ENCODE measurements around the gene RNF126.

RNF126 gene

GRCh38 chr19:686589-687297, 23.7 kb upstream of the RNF126 start:
- Histone ChIP-seq H3K9me3 (peaks cover 7% of the 10 kb centered on the region; the same call in 1 of the 2 replicates), H3K27ac (no peak overlapping the region), H3K4me3 (no peak overlapping the region), H3K27me3 (no peaks in the 10 kb centered on the region), H3K36me3 (no peaks in the 10 kb centered on the region), H3K4me2 (no peak overlapping the region), H3K4me1 (peaks cover 11% of the 10 kb centered on the region), H4K20me1 (no peaks in the 10 kb centered on the region), H3K9ac (no peak overlapping the region)
- TF ChIP-seq Cebpa-rat (IDR thresholded peaks at IDR 0.05): no peak

- Histone ChIP-seq H3K4me1 (peaks cover 19% of the 10 kb centered on the region), H3K4me2 (peak overlapping the region; percentile 66), H3K27ac (no peak overlapping the region), H3K27me3 (no peaks in the 10 kb centered on the region), H3K36me3 (no peaks in the 10 kb centered on the region), H3K9ac (no peak overlapping the region), H4K20me1 (no peaks in the 10 kb centered on the region), H3K4me3 (no peak overlapping the region), H3K9me3 (peaks cover 7% of the 10 kb centered on the region; the same call in 1 of the 2 replicates)
- TF ChIP-seq Cebpa-rat (IDR thresholded peaks at IDR 0.05): no peak
Measured at GRCh38 chr19:685454-685931, 22.5 kb upstream of the RNF126 start.

- H3K9ac ChIP-seq: no peak overlapping the region
- TF ChIP-seq Cebpa-rat (IDR thresholded peaks at IDR 0.05): no peak
Measured at GRCh38 chr19:682678-683320, 19.8 kb upstream of the RNF126 start.

DNA sequence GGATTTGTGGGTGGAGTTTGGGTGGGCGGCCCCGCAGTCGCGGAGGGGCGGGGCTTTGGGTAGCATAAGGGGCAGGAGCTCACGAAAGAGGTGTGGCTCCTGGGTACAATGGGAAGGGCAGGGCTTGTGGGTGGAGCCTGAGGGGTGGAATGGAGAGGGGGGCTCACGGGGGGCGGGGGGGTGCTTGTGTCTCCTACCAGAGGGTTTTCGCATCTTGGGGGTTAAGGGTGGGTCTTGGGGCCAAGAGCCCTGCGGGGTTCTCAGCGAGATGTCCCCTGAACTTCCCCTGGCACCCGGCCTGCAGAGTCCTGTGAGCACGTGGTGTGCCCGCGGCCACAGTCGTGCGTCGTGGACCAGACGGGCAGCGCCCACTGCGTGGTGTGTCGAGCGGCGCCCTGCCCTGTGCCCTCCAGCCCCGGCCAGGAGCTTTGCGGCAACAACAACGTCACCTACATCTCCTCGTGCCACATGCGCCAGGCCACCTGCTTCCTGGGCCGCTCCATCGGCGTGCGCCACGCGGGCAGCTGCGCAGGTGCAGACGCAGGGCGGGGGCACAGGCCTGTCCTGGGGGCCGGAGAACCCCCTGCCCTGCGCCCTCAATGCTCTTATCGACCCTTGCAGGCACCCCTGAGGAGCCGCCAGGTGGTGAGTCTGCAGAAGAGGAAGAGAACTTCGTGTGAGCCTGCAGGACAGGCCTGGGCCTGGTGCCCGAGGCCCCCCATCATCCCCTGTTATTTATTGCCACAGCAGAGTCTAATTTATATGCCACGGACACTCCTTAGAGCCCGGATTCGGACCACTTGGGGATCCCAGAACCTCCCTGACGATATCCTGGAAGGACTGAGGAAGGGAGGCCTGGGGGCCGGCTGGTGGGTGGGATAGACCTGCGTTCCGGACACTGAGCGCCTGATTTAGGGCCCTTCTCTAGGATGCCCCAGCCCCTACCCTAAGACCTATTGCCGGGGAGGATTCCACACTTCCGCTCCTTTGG, 18.3 kb upstream of the RNF126 start:
- no peak for TF ChIP-seq Cebpa-rat (IDR thresholded peaks at IDR 0.05)
- Histone ChIP-seq H3K27me3 (peaks cover 30% of the 10 kb centered on the region), H3K9ac (peak overlapping the region; percentile 66; the same call in 1 of the 2 replicates), H3K4me2 (peak overlapping the region; percentile 76), H3K27ac (peak overlapping the region; percentile 72), H3K9me3 (no peaks in the 10 kb centered on the region), H4K20me1 (peaks cover 22% of the 10 kb centered on the region), H3K36me3 (no peaks in the 10 kb centered on the region), H3K4me3 (peak overlapping the region; percentile 64), H3K4me1 (peaks cover 42% of the 10 kb centered on the region)

More at GRCh38 chr19:682678-683320, 19.8 kb upstream of the RNF126 start:
- peaks cover 35% of the 10 kb centered on the region for H3K4me1 ChIP-seq
- H3K27ac ChIP-seq: no peak overlapping the region; the same call in 1 of the 2 replicates
- H3K4me3 ChIP-seq: no peak overlapping the region
- H3K36me3 ChIP-seq: no peaks in the 10 kb centered on the region
- no peaks in the 10 kb centered on the region for H3K9me3 ChIP-seq
- no peak overlapping the region for H3K4me2 ChIP-seq
- H4K20me1 ChIP-seq: peaks cover 19% of the 10 kb centered on the region
- peaks cover 16% of the 10 kb centered on the region for H3K27me3 ChIP-seq

DNA sequence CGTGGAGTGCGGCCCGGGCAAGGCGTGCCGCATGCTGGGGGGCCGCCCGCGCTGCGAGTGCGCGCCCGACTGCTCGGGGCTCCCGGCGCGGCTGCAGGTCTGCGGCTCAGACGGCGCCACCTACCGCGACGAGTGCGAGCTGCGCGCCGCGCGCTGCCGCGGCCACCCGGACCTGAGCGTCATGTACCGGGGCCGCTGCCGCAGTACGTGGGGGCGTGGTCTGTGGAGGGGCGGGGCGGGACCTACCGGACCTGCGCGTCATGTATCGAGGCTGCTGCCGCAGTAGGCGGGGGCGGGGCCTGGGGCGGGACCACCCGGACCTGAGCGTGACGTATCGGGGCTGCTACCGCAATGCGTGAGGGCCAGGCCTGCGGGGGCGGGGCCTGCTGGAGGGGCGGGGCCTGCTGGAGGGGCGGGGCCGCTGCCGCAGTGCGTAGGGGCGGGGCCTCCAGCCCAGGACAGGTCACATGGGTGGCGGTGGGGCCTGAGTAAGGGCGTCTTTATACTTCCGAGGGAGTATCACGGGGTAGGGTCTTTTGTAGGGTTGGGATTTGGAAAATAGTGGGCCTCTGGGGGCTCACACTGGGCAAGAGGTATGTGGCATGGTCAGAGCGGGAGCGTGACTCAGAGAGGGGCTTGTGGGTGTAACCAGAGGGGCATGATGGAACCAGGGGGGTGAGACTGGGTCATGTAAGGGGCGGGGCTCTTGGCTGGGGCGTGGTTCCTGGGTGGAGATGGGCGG, 17.4 kb upstream of the RNF126 start:
- H3K9ac ChIP-seq: peak overlapping the region; percentile 90
- peak overlapping the region; percentile 86 for H3K4me3 ChIP-seq
- no peak for TF ChIP-seq Cebpa-rat (IDR thresholded peaks at IDR 0.05)

DNA sequence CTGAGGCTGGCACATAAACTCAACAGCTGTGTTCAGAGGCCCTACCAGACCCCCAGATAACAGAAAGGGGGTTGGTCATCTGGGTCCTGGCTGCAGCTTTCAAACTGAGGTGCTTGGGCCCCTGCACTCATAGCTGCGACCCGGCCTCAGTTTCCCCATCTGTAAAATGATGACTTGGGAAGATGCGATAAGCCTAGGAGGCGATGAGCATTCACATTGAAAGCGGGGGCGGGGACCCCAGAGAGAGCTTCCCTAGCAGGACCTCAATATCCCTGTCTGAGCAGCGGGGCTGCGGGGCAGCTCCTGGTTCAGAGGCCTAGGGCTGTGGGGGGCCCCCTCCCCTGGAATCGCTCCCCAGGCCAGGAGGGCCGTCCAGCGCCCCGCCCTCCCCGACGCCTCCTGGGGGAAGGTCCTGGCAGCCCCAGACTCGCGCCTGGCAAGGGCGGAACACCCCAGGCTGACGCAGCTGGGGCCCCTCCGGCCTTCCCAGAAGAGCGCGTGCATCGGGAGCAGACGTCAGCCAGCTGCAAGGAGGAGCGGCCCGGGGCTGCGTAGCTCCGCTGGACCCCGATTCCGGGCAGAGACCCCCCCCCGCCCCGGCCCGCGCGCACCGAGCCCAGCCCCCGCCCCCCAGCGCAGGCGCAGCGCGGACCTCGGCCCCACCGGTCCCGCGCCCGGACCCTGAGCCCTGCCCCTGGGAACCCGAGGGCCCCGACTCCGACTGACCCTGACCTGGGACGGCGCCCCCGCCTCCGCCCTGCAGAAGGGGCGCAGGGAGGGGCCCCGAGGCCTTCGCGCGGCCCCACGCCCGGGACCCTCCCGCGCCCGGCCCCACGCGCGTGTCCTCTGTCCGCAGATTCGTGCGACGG, 16.6 kb upstream of the RNF126 start:
- Histone ChIP-seq H3K27me3 (peaks cover 47% of the 10 kb centered on the region), H3K9me3 (no peaks in the 10 kb centered on the region), H3K4me1 (peaks cover 33% of the 10 kb centered on the region), H4K20me1 (peaks cover 34% of the 10 kb centered on the region), H3K36me3 (no peaks in the 10 kb centered on the region), H3K27ac (peak overlapping the region; percentile 95), H3K9ac (peak overlapping the region; percentile 90), H3K4me3 (peak overlapping the region; percentile 86), H3K4me2 (peak overlapping the region; percentile 97)
- TF ChIP-seq Cebpa-rat (IDR thresholded peaks at IDR 0.05): no peak

More for the DNA sequence above, 17.4 kb upstream of the RNF126 start:
- Histone ChIP-seq H3K36me3 (no peaks in the 10 kb centered on the region), H3K27ac (peak overlapping the region; percentile 95), H3K9me3 (no peaks in the 10 kb centered on the region), H3K4me1 (peaks cover 38% of the 10 kb centered on the region), H3K4me2 (peak overlapping the region; percentile 97), H4K20me1 (peaks cover 27% of the 10 kb centered on the region), H3K27me3 (peaks cover 39% of the 10 kb centered on the region)

- Histone ChIP-seq H3K4me3 (peak overlapping the region; percentile 86), H3K9me3 (no peaks in the 10 kb centered on the region), H3K4me2 (peak overlapping the region; percentile 97), H3K36me3 (no peaks in the 10 kb centered on the region), H3K27ac (no peak overlapping the region), H3K27me3 (peaks cover 55% of the 10 kb centered on the region), H3K9ac (peak overlapping the region; percentile 90), H3K4me1 (peaks cover 33% of the 10 kb centered on the region), H4K20me1 (peaks cover 34% of the 10 kb centered on the region)
- no peak for TF ChIP-seq Cebpa-rat (IDR thresholded peaks at IDR 0.05)
Measured at GRCh38 chr19:678791-679388, 15.9 kb upstream of the RNF126 start.

Measured in BLaER1 (cell line).